DND-41 (cell line): ENCODE data around the gene AP3M1.

Experiments
- ATAC-seq: fragments of 200-7000 bp; cut with Tn5 transposase; 3 replicates; pipeline ENCODE4 v1.9.1; 2021; ENCODE audit warnings: low read depth; ENCODE audit not compliant: insufficient read depth
- DNase-seq: peaks from one replicate; pipeline ENCODE4 v3.0.0-alpha.2; 2020
- H2AFZ ChIP-seq: 2 replicates; pipeline ENCODE4 v1.6.0; 2012; ENCODE audit warnings: low read depth, low read length
- H3K27ac ChIP-seq: 2 replicates; pipeline ENCODE4 v1.5.1; 2012; ENCODE audit warnings: low read length, inconsistent platforms
- H3K27me3 ChIP-seq: fragments of 200-600 bp; sonication (generic); 2 replicates; pipeline ENCODE4 v1.6.0; 2012; ENCODE audit warnings: low read length, mild to moderate bottlenecking, inconsistent platforms; ENCODE audit not compliant: insufficient read depth, poor library complexity
- H3K36me3 ChIP-seq: 2 replicates; pipeline ENCODE4 v1.5.1; 2012; ENCODE audit warnings: low read length, inconsistent platforms; ENCODE audit not compliant: insufficient read depth
- H3K4me1 ChIP-seq: 2 replicates; pipeline ENCODE4 v1.5.1; 2012; ENCODE audit warnings: mild to moderate bottlenecking, low read length; ENCODE audit not compliant: insufficient read depth
- H3K4me2 ChIP-seq: 2 replicates; pipeline ENCODE4 v1.6.0; 2012; ENCODE audit warnings: mild to moderate bottlenecking, moderate library complexity, low read length, inconsistent platforms; ENCODE audit not compliant: insufficient read depth
- H3K4me3 ChIP-seq, 2 experiments: fragments of 200-600 bp in 1 of 2; shearing (Covaris generic) in 1 of 2; 2 replicates each; pipeline ENCODE4 v1.5.1; 2012 to 2016; ENCODE audit warnings: inconsistent platforms in 2 of 2, low read length in 2 of 2, mild to moderate bottlenecking in 2 of 2, low read depth in 1 of 2, moderate library complexity in 1 of 2
- H3K79me2 ChIP-seq: 2 replicates; pipeline ENCODE4 v1.6.0; 2012; ENCODE audit warnings: low read length, inconsistent platforms; ENCODE audit not compliant: insufficient read depth
- H3K9ac ChIP-seq: 2 replicates; pipeline ENCODE4 v1.6.0; 2012; ENCODE audit warnings: low read depth, mild to moderate bottlenecking, inconsistent platforms, low read length, moderate library complexity
- H3K9me3 ChIP-seq: 2 replicates; pipeline ENCODE4 v1.5.1; 2012; ENCODE audit warnings: low read length, moderate library complexity, mild to moderate bottlenecking, inconsistent platforms; ENCODE audit not compliant: insufficient read depth, severe bottlenecking
- H4K20me1 ChIP-seq: 2 replicates; pipeline ENCODE4 v1.6.0; 2012; ENCODE audit warnings: low read length; ENCODE audit not compliant: insufficient read depth
- EZH2 ChIP-seq: IDR thresholded peaks from 3 replicates; pipeline ENCODE4 v1.6.1; 2012; ENCODE audit warnings: borderline replicate concordance, low read depth, mild to moderate bottlenecking, moderate library complexity, low read length, inconsistent platforms; ENCODE audit not compliant: severe bottlenecking
- TF ChIP-seq, protein P1 (sequence below): IDR thresholded peaks from 2 replicates; pipeline ENCODE4 v1.5.1; 2012; ENCODE audit warnings: borderline replicate concordance, low read length, moderate library complexity, mild to moderate bottlenecking; ENCODE audit not compliant: poor library complexity, severe bottlenecking; ENCODE audit errors: extremely low read depth

Gene AP3M1

DNA sequence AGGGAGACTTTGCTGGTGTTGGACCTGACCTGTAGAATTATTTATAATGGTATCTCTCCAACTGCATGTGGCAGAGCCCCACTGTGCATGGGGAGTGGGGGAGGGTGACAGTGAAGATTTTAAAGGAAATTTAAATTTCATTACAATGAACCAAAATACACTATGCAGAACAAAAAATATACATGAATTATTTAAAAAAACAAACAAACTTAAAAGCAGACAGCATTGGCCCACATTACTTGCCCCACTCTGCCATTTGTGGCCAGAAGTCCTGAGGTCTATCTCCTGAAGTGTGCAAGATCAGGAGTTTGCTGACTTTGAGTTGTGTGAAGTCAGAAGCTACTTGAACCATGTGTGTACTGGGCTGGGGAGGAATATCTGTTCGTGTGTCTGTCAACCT lies 40.5 kb downstream of the AP3M1 start:
- H4K20me1 ChIP-seq, result no peaks in the 10 kb centered on the region

DNA sequence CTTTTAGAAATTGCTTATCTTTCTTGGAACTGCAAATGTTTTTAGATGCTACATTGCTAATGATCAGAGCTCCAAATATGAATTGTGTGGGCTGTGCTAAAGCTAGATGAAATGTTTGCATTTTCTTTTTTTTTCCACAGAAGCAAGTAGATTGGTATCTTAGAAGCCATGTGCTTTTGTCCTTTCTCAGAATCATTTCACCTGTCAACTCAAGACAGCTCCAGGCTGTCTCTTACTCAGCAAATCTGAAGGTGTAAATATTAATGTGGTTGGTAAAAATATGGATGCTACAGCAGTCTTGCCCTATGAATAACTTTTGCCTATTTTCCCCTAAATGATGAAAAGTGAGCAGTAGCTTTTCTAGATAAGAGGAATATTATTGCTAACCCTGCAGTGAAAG lies 41.2 kb downstream of the AP3M1 start:
- no peaks in the 10 kb centered on the region for H3K27me3 ChIP-seq
- H2AFZ ChIP-seq, result no peak overlapping the region
- no peak overlapping the region for H3K4me3 ChIP-seq
- no peak overlapping the region for H3K9ac ChIP-seq
- H3K79me2 ChIP-seq, result no peaks in the 10 kb centered on the region
- H3K4me2 ChIP-seq, result no peak overlapping the region
- peaks cover 34% of the 10 kb centered on the region for H3K36me3 ChIP-seq
- H3K4me1 ChIP-seq, result no peaks in the 10 kb centered on the region
- no peaks in the 10 kb centered on the region for H4K20me1 ChIP-seq
- H3K27ac ChIP-seq, result no peak overlapping the region
- TF ChIP-seq, protein P1, sequence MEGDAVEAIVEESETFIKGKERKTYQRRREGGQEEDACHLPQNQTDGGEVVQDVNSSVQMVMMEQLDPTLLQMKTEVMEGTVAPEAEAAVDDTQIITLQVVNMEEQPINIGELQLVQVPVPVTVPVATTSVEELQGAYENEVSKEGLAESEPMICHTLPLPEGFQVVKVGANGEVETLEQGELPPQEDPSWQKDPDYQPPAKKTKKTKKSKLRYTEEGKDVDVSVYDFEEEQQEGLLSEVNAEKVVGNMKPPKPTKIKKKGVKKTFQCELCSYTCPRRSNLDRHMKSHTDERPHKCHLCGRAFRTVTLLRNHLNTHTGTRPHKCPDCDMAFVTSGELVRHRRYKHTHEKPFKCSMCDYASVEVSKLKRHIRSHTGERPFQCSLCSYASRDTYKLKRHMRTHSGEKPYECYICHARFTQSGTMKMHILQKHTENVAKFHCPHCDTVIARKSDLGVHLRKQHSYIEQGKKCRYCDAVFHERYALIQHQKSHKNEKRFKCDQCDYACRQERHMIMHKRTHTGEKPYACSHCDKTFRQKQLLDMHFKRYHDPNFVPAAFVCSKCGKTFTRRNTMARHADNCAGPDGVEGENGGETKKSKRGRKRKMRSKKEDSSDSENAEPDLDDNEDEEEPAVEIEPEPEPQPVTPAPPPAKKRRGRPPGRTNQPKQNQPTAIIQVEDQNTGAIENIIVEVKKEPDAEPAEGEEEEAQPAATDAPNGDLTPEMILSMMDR, result no peak
- no peak for TF ChIP-seq EZH2
- DNase-seq (no peak), ATAC-seq (no peak)
- no peaks in the 10 kb centered on the region for H3K9me3 ChIP-seq

More for the DNA sequence above, 40.5 kb downstream of the AP3M1 start:
- no peak overlapping the region for H3K9ac ChIP-seq
- no peak overlapping the region for H3K4me2 ChIP-seq
- no peak overlapping the region for H3K27ac ChIP-seq
- no peak overlapping the region for H2AFZ ChIP-seq
- no peaks in the 10 kb centered on the region for H3K79me2 ChIP-seq
- ATAC-seq (no peak), DNase-seq (no peak)
- H3K9me3 ChIP-seq, result no peaks in the 10 kb centered on the region
- H3K4me3 ChIP-seq, result no peak overlapping the region
- TF ChIP-seq EZH2, result no peak
- TF ChIP-seq, protein P1, result no peak
- no peaks in the 10 kb centered on the region for H3K27me3 ChIP-seq
- H3K4me1 ChIP-seq, result no peaks in the 10 kb centered on the region
- peaks cover 40% of the 10 kb centered on the region for H3K36me3 ChIP-seq

DNA sequence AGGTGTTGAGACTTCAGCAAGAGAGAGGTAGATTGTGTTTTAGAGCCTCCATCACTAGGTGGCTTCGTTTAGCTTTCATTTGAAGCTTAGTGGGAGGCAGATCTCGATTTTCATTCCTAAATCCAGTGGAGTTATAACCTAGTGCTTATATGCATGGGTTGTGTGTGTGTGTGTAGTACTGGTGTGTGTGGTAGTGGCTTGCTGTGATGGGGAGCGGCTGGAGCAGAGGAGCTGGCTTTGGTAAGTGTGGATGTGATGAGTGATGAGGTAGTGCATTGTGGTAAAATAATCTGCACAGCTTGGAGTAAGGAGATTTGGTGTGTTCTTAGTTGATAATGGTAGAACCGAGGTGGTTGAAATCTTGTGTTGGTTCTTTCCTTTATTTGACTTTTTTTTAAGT lies 43.2 kb downstream of the AP3M1 start:
- Histone ChIP-seq H4K20me1 (no peaks in the 10 kb centered on the region), H3K36me3 (peaks cover 14% of the 10 kb centered on the region), H3K4me1 (no peaks in the 10 kb centered on the region), H3K79me2 (no peaks in the 10 kb centered on the region), H3K9ac (no peak overlapping the region), H3K4me2 (no peak overlapping the region), H3K27me3 (no peaks in the 10 kb centered on the region), H3K9me3 (no peaks in the 10 kb centered on the region), H3K4me3 (no peak overlapping the region), H2AFZ (no peak overlapping the region), H3K27ac (no peak overlapping the region)
- no peak for DNase-seq
- no peak for TF ChIP-seq EZH2
- TF ChIP-seq, protein P1, result no peak
- no peak for ATAC-seq

DNA sequence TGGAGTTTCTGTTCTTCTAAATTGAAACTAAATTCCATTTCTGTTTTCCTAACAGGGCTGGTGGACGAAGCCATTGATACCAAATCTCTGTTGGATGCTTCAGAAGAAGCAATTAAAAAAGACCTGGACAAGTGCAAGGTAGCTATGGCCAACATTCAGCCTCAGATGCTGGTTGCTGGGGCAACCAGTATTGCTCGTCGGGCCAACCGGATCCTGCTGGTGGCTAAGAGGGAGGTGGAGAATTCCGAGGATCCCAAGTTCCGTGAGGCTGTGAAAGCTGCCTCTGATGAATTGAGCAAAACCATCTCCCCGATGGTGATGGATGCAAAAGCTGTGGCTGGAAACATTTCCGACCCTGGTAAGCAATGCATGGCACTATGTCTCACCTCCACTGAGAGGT lies 45.6 kb downstream of the AP3M1 start:
- H3K9me3 ChIP-seq, result no peaks in the 10 kb centered on the region
- H3K4me1 ChIP-seq, result no peaks in the 10 kb centered on the region
- H3K9ac ChIP-seq, result no peak overlapping the region
- no peak overlapping the region for H3K4me3 ChIP-seq
- H3K4me2 ChIP-seq, result no peak overlapping the region
- DNase-seq, result no peak
- H3K79me2 ChIP-seq, result no peaks in the 10 kb centered on the region
- H3K27me3 ChIP-seq, result no peaks in the 10 kb centered on the region
- H4K20me1 ChIP-seq, result no peaks in the 10 kb centered on the region
- no peak for ATAC-seq
- no peak overlapping the region for H2AFZ ChIP-seq
- H3K27ac ChIP-seq, result no peak overlapping the region
- no peaks in the 10 kb centered on the region for H3K36me3 ChIP-seq
- no peak for TF ChIP-seq EZH2
- TF ChIP-seq, protein P1, result no peak
